ENCODE data around the gene ACE. TPM values are rescaled to one million over a fixed set of nuclear protein-coding genes. Genes with fewer than 3 reads are reported as not detected.

Gene ACE
- total RNA-seq, 2 donors from 2014 or later, result 38.3 to 45.2 TPM

- no peaks in the 10 kb centered on the region for H3K36me3 ChIP-seq
- H3K27me3 ChIP-seq, result no peaks in the 10 kb centered on the region
- intact Hi-C loops (cut with DNase I), result no loop called here
- no peak for DNase-seq
- no peak overlapping the region for H3K27ac ChIP-seq
- H3K9me3 ChIP-seq, result no peaks in the 10 kb centered on the region
- no peak for TF ChIP-seq CTCF (IDR thresholded peaks at IDR 0.05)
- H3K4me3 ChIP-seq, result no peak overlapping the region
- no peak overlapping the region for H3K9ac ChIP-seq (ENCODE audit: low read depth in 2 of 2, low read length in 2 of 2)
- H3K4me1 ChIP-seq, result no peaks in the 10 kb centered on the region
Measured at GRCh38 chr17:63514477-63514876, 37.6 kb downstream of the ACE start.

GRCh38 chr17:63514974-63515373 is 38.1 kb downstream of the ACE start:
- no peak for TF ChIP-seq CTCF (IDR thresholded peaks at IDR 0.05)
- H3K36me3 ChIP-seq, result no peaks in the 10 kb centered on the region
- no peak overlapping the region for H3K4me3 ChIP-seq
- H3K9ac ChIP-seq (ENCODE audit: low read depth in 2 of 2, low read length in 2 of 2), result no peak overlapping the region
- H3K9me3 ChIP-seq, result no peaks in the 10 kb centered on the region
- no peak overlapping the region for H3K27ac ChIP-seq
- DNase-seq, result no peak
- no peaks in the 10 kb centered on the region for H3K27me3 ChIP-seq
- H3K4me1 ChIP-seq, result no peaks in the 10 kb centered on the region
- intact Hi-C loops (cut with DNase I), result no loop called here

GRCh38 chr17:63515426-63515825 is 38.6 kb downstream of the ACE start:
- TF ChIP-seq CTCF (IDR thresholded peaks at IDR 0.05), result no peak
- Histone ChIP-seq H3K27ac (no peak overlapping the region), H3K4me1 (no peaks in the 10 kb centered on the region), H3K4me3 (no peak overlapping the region), H3K36me3 (no peaks in the 10 kb centered on the region), H3K9ac (ENCODE audit: low read depth in 2 of 2, low read length in 2 of 2) (no peak overlapping the region), H3K9me3 (no peaks in the 10 kb centered on the region), H3K27me3 (no peaks in the 10 kb centered on the region)
- intact Hi-C loops (cut with DNase I), result no loop called here
- no peak for DNase-seq

- H3K4me3 ChIP-seq, result no peak overlapping the region
- no peaks in the 10 kb centered on the region for H3K27me3 ChIP-seq
- no peaks in the 10 kb centered on the region for H3K9me3 ChIP-seq
- intact Hi-C loops (cut with DNase I), result no loop called here
- H3K4me1 ChIP-seq, result no peaks in the 10 kb centered on the region
- no peaks in the 10 kb centered on the region for H3K36me3 ChIP-seq
- H3K9ac ChIP-seq (ENCODE audit: low read depth in 2 of 2, low read length in 2 of 2), result no peak overlapping the region
- TF ChIP-seq CTCF (IDR thresholded peaks at IDR 0.05), result no peak
- H3K27ac ChIP-seq, result no peak overlapping the region
- no peak for DNase-seq
Measured at GRCh38 chr17:63516910-63517824, 40.3 kb downstream of the ACE start.

DNA sequence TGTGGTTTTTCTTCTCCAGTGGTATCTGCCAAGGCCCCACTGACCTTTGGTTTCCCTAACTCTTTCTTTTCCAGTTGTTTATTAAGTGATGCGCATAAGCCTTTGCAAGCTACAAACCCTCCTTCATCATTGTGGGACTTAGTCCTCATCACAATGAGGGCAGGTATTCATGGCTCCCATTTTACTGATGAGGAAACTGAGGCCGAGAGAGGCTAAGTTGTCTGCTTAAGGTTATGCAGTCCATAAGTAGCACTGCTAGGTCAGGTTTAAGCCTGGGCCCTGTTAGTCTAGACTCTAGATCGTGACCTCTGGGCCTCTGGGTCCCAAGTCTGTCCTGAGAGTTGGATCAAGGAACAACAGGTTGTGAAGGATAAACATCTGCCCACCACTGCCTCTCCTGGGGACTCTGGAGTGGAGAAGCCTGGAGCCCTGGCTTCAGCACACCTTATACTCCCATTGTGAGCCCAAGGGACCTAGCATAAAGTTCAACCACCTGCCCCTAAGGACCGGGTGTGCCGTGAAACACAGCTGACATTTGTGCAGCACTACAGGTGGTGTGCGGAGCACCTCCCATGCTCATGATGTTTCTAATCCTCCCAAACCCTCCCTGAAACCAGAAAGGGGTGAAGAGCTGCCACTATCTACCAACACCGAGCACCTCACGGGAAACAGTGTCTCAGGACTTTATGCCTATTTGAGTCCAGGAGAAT is 41.1 kb downstream of the ACE start:
- H3K27me3 ChIP-seq, result no peaks in the 10 kb centered on the region
- no peak overlapping the region for H3K9ac ChIP-seq (ENCODE audit: low read depth in 2 of 2, low read length in 2 of 2)
- H3K27ac ChIP-seq, result no peak overlapping the region
- H3K4me1 ChIP-seq, result no peaks in the 10 kb centered on the region
- intact Hi-C loops (cut with DNase I), result no loop called here
- no peak for DNase-seq
- H3K9me3 ChIP-seq, result no peaks in the 10 kb centered on the region
- no peaks in the 10 kb centered on the region for H3K36me3 ChIP-seq
- no peak for TF ChIP-seq CTCF (IDR thresholded peaks at IDR 0.05)
- H3K4me3 ChIP-seq, result no peak overlapping the region

All from colonic mucosa (tissue), 4 donors.